Epithelial cell of prostate (primary cell): ENCODE data around the gene RNF145.
"Not testable (repeated sequence)": the region's sequence is repeated elsewhere in the genome, so short reads cannot be mapped to it uniquely, and the experiment has no call there.

Experiments
- DNase-seq: peaks from one replicate; pipeline ENCODE4 v3.0.0-alpha.2; 2011; ENCODE audit warnings: low read depth, low spot score
- H3K27ac ChIP-seq: fragments of 450-650 bp; 2 replicates; pipeline ENCODE4 v1.5.1; 2017; ENCODE audit warnings: mild to moderate bottlenecking

Gene RNF145

GRCh38 chr5:159123189-159123588 lies 86.2 kb downstream of the RNF145 start:
- no peak for DNase-seq
- no peak overlapping the region for H3K27ac ChIP-seq

DNA sequence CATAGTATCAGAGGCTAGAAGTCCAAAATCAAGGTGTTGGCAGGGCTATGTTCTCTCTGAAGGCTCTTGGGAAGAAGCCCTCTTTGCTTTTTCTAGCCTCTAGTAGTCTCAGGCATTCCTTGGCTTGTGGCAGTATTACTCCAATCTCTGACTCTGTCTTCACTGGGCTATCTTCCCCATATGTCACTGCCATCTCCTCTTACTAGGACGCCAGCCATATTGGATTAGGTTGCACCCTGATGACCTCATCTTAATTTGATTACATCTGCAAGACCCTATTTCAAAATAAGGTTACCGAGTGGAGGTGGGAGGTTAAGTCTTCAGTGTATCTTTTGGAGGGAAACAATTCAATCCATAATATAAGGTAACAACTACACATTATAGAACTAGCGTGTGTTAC lies 88.3 kb downstream of the RNF145 start:
- no peak for DNase-seq
- H3K27ac ChIP-seq = no peak overlapping the region

GRCh38 chr5:159120446-159120845 lies 88.9 kb downstream of the RNF145 start:
- no peak for DNase-seq
- no peak overlapping the region for H3K27ac ChIP-seq

DNA sequence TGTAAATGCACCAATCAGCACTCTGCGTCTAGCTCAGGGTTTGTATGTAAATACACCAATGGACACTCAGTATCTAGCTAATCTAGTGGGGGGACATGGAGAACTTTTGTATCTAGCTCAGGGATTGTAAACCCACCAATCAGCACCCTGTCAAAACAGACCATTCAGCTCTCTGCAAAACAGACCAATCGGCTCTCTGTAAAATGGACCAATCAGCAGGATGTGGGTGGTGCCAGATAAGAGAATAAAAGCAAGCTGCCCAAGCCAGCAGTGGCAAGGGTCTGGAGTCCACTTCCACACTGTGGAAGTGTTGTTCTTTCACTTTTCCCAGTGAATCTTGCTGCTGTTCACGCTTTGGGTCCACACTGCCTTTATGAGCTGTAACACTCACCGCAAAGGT lies 89.5 kb downstream of the RNF145 start:
- H3K27ac ChIP-seq, DNase-seq: not testable (repeated sequence)

GRCh38 chr5:159118958-159119659 lies 90.2 kb downstream of the RNF145 start:
- not testable (repeated sequence) for DNase-seq, H3K27ac ChIP-seq

GRCh38 chr5:159113405-159113804 lies 95.9 kb downstream of the RNF145 start:
- no peak for DNase-seq
- no peak overlapping the region for H3K27ac ChIP-seq

DNA sequence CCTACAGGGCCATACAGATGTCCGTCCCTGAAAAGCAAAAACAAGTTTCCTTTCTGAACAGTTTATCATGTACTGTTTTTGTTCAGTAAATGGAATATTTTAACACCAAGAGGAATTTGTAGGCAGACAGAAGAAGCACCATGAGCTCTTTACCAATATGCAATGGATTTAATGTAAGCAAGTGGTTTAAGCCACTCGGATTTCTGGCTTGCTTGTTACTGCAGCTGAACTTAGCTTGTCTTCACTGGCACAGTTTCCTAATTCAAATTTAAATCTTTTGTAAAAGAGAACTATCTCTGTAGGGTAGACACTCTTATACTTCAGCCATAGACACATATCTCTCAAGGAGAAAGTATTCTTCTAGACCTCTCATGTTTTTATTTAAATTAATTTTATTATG lies 96.9 kb downstream of the RNF145 start:
- DNase-seq = no peak
- H3K27ac ChIP-seq = no peak overlapping the region
